SK-N-SH (cell line): ENCODE results near the gene TULP1. TPM values are rescaled to one million over a fixed set of nuclear protein-coding genes. Genes with fewer than 3 reads are reported as not detected.

Experiments
- CTCF ChIA-PET: fragments of 300-600, 350-600 bp; formaldehyde crosslinking; extraction: SDS; loops from one replicate; lab custom pipeline; 2021; lab: Yijun Ruan, JAX
- POLR2A ChIA-PET: fragments of 350-600 bp; sonication (Branson Sonifier 250); formaldehyde crosslinking; extraction: SDS; loops from one replicate; lab custom pipeline; 2020; ENCODE audit warnings: antibody characterized with exemption, inconsistent platforms; lab: Yijun Ruan, JAX
- DNase-seq: peaks from one replicate; pipeline ENCODE4 v3.0.0; 2012
- H2AFZ ChIP-seq: fragments of 200-600 bp; sonication (generic); 2 replicates; pipeline ENCODE4 v1.8.1; 2016; ENCODE audit warnings: antibody characterized with exemption, mild to moderate bottlenecking, low read depth
- H3F3A ChIP-seq: fragments of 200-600 bp; sonication (generic); replicated peaks from 2 replicates; pipeline ENCODE3; 2016; ENCODE audit warnings: antibody characterized with exemption, mild to moderate bottlenecking; ENCODE audit not compliant: insufficient read depth
- H3K27ac ChIP-seq, 2 experiments: fragments of 200-500 bp in 1 of 2; fragments of 200-600 bp in 1 of 2; sonication (Bioruptor generic) in 1 of 2; sonication (generic), shearing (Covaris generic) in 1 of 2; 2 replicates each; pipeline versions ENCODE4 v1.5.1 to v1.6.1; 2014 to 2016; ENCODE audit warnings: low read depth in 2 of 2, inconsistent platforms in 1 of 2, low read length in 1 of 2, mild to moderate bottlenecking in 1 of 2, mixed read lengths in 1 of 2
- H3K27me3 ChIP-seq: fragments of 200-600 bp; sonication (generic), shearing (Covaris generic); 2 replicates; pipeline ENCODE4 v1.6.1; 2016; ENCODE audit warnings: mixed run types; ENCODE audit not compliant: insufficient read depth
- H3K36me3 ChIP-seq, 2 experiments: fragments of 200-500 bp in 1 of 2; fragments of 200-600 bp in 1 of 2; sonication (Bioruptor generic) in 1 of 2; sonication (generic) in 1 of 2; replicated peaks in 1 of 2; 2 replicates each; pipeline versions ENCODE3 to v1.5.1; 2014 to 2016; ENCODE audit warnings: low read length in 1 of 2, mild to moderate bottlenecking in 1 of 2; ENCODE audit not compliant: insufficient read depth in 2 of 2, control insufficient read depth in 1 of 2
- H3K4me1 ChIP-seq, 2 experiments: fragments of 200-500 bp in 1 of 2; fragments of 200-600 bp in 1 of 2; sonication (Bioruptor generic) in 1 of 2; sonication (generic), shearing (Covaris generic) in 1 of 2; 2 replicates each; pipeline versions ENCODE4 v1.5.1 to v1.6.1; 2014 to 2016; ENCODE audit warnings: low read depth in 1 of 2, low read length in 1 of 2, mixed run types in 1 of 2; ENCODE audit not compliant: insufficient read depth in 2 of 2, control insufficient read depth in 1 of 2
- H3K4me2 ChIP-seq: fragments of 200-600 bp; sonication (generic), shearing (Covaris generic); 2 replicates; pipeline ENCODE4 v1.6.1; 2017; ENCODE audit warnings: mixed run types
- H3K4me3 ChIP-seq, 2 experiments: fragments of 200-500 bp in 1 of 2; fragments of 200-600 bp in 1 of 2; sonication (Bioruptor generic) in 1 of 2; sonication (generic), shearing (Covaris generic) in 1 of 2; 2 replicates each; pipeline versions ENCODE4 v1.5.1 to v1.8.1; 2014 to 2016; ENCODE audit warnings: low read depth in 2 of 2, inconsistent platforms in 1 of 2, low read length in 1 of 2, mild to moderate bottlenecking in 1 of 2, mixed read lengths in 1 of 2, moderate library complexity in 1 of 2
- H3K79me2 ChIP-seq: fragments of 200-600 bp; sonication (generic); 2 replicates; pipeline ENCODE4 v1.8.1; 2017; ENCODE audit warnings: mild to moderate bottlenecking; ENCODE audit not compliant: insufficient read depth
- H3K9ac ChIP-seq: fragments of 200-600 bp; sonication (generic); 2 replicates; pipeline ENCODE4 v1.6.1; 2017; ENCODE audit warnings: mixed run types
- H3K9me2 ChIP-seq: fragments of 200-600 bp; sonication (generic); 2 replicates; pipeline ENCODE4 v1.6.1; 2017; ENCODE audit warnings: mixed run types
- H3K9me3 ChIP-seq: fragments of 200-600 bp; sonication (generic); 2 replicates; pipeline ENCODE4 v1.6.1; 2017; ENCODE audit warnings: mixed run types, mild to moderate bottlenecking, moderate library complexity
- H4K20me1 ChIP-seq: fragments of 200-600 bp; sonication (generic); 2 replicates; pipeline ENCODE4 v1.6.1; 2017; ENCODE audit warnings: mild to moderate bottlenecking, mixed run types; ENCODE audit not compliant: insufficient read depth
- CTCF ChIP-seq: fragments of 200-600 bp; sonication (generic); IDR thresholded peaks from 2 replicates; pipeline ENCODE4 v1.6.1; 2017; ENCODE audit warnings: antibody characterized with exemption, mild to moderate bottlenecking, moderate library complexity
- EZH2phosphoT487 ChIP-seq: fragments of 200-600 bp; sonication (generic); IDR thresholded peaks from 2 replicates; pipeline ENCODE4 v1.6.1; 2017; ENCODE audit warnings: low read depth, mixed run types, mild to moderate bottlenecking, antibody characterized with exemption, moderate library complexity, borderline replicate concordance
- FOSL2 ChIP-seq: IDR thresholded peaks from 2 replicates; pipeline ENCODE4 v1.4.0; 2012; ENCODE audit warnings: low read depth, mild to moderate bottlenecking, moderate library complexity, borderline replicate concordance
- IRF3 ChIP-seq: fragments of 150-350 bp; IDR thresholded peaks from 2 replicates; pipeline ENCODE4 v1.6.1; 2016; ENCODE audit warnings: mild to moderate bottlenecking, low read depth, low read length
- MXI1 ChIP-seq: IDR thresholded peaks from 2 replicates; pipeline ENCODE4 v1.6.1; 2012; ENCODE audit warnings: mild to moderate bottlenecking, low read depth, low read length, improper control_type of control experiment
- NRF1 ChIP-seq: IDR thresholded peaks from 2 replicates; pipeline ENCODE4 v1.6.1; 2012; ENCODE audit warnings: low read depth, mild to moderate bottlenecking, low read length
- POLR2AphosphoS5 ChIP-seq: IDR thresholded peaks from 2 replicates; pipeline ENCODE4 v1.6.1; 2012; ENCODE audit warnings: low read depth, low read length
- RCOR1 ChIP-seq: fragments of 150-350 bp; IDR thresholded peaks from 2 replicates; pipeline ENCODE4 v1.6.1; 2017; ENCODE audit warnings: antibody characterized with exemption, low read length
- RFX5 ChIP-seq: IDR thresholded peaks from 2 replicates; pipeline ENCODE4 v1.6.1; 2012; ENCODE audit warnings: mild to moderate bottlenecking, improper control_type of control experiment, low read length
- SMC3 ChIP-seq: IDR thresholded peaks from 2 replicates; pipeline ENCODE4 v1.6.1; 2012; ENCODE audit warnings: low read depth, low read length, improper control_type of control experiment
- TAF1 ChIP-seq: IDR thresholded peaks from 2 replicates; pipeline ENCODE4 v1.6.1; 2012; ENCODE audit warnings: low read depth, mild to moderate bottlenecking, low read length, moderate library complexity, borderline replicate concordance
- TCF12 ChIP-seq: IDR thresholded peaks from 2 replicates; pipeline ENCODE4 v1.4.0; 2012
- TEAD4 ChIP-seq: IDR thresholded peaks from 2 replicates; pipeline ENCODE4 v1.4.0; 2012; ENCODE audit warnings: mild to moderate bottlenecking, borderline replicate concordance; ENCODE audit not compliant: insufficient read depth
- WGBS: methylation state at CpG from one replicate; pipeline ENCODE4 v1.1.6; 2017; ENCODE audit warnings: low lambda C conversion rate; 5-methylcytosine and 5-hydroxymethylcytosine counted together
- polyA plus RNA-seq, 3 experiments: library from polyadenylated mRNA; depleted of rRNA; stranded (reverse); fragments of >200 nt; gene quantifications; 2 replicates each; pipeline ENCODE4 v1.2.3, GENCODE V29; 2012
- TF ChIP-seq, protein P1 (sequence below): IDR thresholded peaks from 2 replicates; pipeline ENCODE4 v1.4.0; 2012; ENCODE audit warnings: low read depth, borderline replicate concordance
- TF ChIP-seq, protein P2 (sequence below): IDR thresholded peaks from 2 replicates; pipeline ENCODE4; 2012
- TF ChIP-seq, protein P3 (sequence below): IDR thresholded peaks from 2 replicates; pipeline ENCODE4 v1.4.0; 2012; ENCODE audit warnings: low read depth, borderline replicate concordance
- TF ChIP-seq, protein P4 (sequence below): IDR thresholded peaks from 2 replicates; pipeline ENCODE4 v1.4.0; 2012; ENCODE audit warnings: low read depth

The TULP1 gene
- not detected in 2 replicates for polyA plus RNA-seq (2012; rRNA removed)
- not detected in 2 replicates for polyA plus RNA-seq (2012; cell fraction: cytosol; rRNA removed)
- not detected in 2 replicates for polyA plus RNA-seq (2012; cell fraction: nucleus; rRNA removed)

DNA sequence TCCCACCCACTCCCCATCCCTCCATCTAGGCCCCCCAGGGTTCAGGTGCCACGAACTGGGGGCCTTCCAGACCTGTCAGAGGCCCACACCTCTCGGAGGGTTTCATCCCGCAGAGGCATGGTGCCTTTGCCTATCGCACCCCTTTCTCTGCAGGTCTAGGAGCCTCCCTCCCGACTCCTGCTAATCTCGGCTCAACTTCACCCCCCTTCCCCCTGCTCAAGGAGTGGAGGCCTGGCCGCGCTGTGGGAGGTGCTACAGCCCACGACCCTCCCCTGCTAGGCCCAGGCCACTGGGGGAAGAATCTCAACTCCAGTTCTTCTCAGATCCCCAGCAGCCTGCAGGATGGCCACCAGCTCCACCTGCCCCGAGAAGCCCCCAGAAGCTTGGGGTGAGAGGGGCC, at the start of gene TULP1:
TSS of gene TULP1 (minus strand) at position 157 of the 400 bp plus-strand sequence. CDS start at position 119, 38 bp downstream.
- Histone ChIP-seq H2AFZ (no peak within 1 kb of the TSS), H3K27ac (no peak within 1 kb of the TSS), H3K79me2 (no peaks in the 10 kb centered on the region), H3K4me1 (no peaks in the 10 kb centered on the region), H3K9me2 (no peaks in the 10 kb centered on the region), H3K9me3 (no peaks in the 10 kb centered on the region), H3K36me3 (no peaks in the 10 kb centered on the region), H3K27me3 (no peaks in the 10 kb centered on the region), H3F3A (no peaks in the 10 kb centered on the region), H4K20me1 (no peaks in the 10 kb centered on the region), H3K4me2 (no peak within 1 kb of the TSS), H3K9ac (no peak within 1 kb of the TSS), H3K4me3 (no peak within 1 kb of the TSS)
- TF ChIP-seq SMC3 (no peak), CTCF (no peak), TCF12 (no peak), POLR2AphosphoS5 (no peak), RCOR1 (no peak), RFX5 (no peak), TAF1 (no peak), IRF3 (no peak), TEAD4 (no peak), FOSL2 (no peak), MXI1 (no peak), NRF1 (no peak), EZH2phosphoT487 (no peak)
- TF ChIP-seq, protein P1, sequence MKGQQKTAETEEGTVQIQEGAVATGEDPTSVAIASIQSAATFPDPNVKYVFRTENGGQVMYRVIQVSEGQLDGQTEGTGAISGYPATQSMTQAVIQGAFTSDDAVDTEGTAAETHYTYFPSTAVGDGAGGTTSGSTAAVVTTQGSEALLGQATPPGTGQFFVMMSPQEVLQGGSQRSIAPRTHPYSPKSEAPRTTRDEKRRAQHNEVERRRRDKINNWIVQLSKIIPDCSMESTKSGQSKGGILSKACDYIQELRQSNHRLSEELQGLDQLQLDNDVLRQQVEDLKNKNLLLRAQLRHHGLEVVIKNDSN = no peak
- TF ChIP-seq, protein P2, sequence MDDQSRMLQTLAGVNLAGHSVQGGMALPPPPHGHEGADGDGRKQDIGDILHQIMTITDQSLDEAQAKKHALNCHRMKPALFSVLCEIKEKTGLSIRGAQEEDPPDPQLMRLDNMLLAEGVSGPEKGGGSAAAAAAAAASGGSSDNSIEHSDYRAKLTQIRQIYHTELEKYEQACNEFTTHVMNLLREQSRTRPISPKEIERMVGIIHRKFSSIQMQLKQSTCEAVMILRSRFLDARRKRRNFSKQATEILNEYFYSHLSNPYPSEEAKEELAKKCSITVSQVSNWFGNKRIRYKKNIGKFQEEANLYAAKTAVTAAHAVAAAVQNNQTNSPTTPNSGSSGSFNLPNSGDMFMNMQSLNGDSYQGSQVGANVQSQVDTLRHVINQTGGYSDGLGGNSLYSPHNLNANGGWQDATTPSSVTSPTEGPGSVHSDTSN = no peak
- TF ChIP-seq, protein P3, sequence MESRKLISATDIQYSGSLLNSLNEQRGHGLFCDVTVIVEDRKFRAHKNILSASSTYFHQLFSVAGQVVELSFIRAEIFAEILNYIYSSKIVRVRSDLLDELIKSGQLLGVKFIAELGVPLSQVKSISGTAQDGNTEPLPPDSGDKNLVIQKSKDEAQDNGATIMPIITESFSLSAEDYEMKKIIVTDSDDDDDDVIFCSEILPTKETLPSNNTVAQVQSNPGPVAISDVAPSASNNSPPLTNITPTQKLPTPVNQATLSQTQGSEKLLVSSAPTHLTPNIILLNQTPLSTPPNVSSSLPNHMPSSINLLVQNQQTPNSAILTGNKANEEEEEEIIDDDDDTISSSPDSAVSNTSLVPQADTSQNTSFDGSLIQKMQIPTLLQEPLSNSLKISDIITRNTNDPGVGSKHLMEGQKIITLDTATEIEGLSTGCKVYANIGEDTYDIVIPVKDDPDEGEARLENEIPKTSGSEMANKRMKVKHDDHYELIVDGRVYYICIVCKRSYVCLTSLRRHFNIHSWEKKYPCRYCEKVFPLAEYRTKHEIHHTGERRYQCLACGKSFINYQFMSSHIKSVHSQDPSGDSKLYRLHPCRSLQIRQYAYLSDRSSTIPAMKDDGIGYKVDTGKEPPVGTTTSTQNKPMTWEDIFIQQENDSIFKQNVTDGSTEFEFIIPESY = no peak
- TF ChIP-seq, protein P4, sequence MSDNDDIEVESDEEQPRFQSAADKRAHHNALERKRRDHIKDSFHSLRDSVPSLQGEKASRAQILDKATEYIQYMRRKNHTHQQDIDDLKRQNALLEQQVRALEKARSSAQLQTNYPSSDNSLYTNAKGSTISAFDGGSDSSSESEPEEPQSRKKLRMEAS = no peak
- ChIA-PET CTCF (interaction anchor here (1.1 kb wide), 1 partner anchor 10 kb away, joined by 3 read pairs; no protein-coding TSS in a partner anchor), POLR2A (no interaction called here)
- DNase-seq = no peak
- WGBS = 81% methylated on average over 7 of the region's 10 CpGs
